SK-N-SH treated with all-trans-retinoic acid at 6 μM for 48 hours (cell line): ENCODE data around the gene PTPRN2.

Experiments
- ARNTL ChIP-seq: fragments of 450-650 bp; formaldehyde crosslinking; IDR thresholded peaks from 2 replicates; pipeline ENCODE4 v1.5.0; 2020; ENCODE audit warnings: low read depth, mild to moderate bottlenecking, moderate library complexity, borderline replicate concordance
- GLIS3 ChIP-seq: fragments of 250-450 bp; sonication (Bioruptor Pico); IDR thresholded peaks from 2 replicates; pipeline ENCODE4 v1.5.0; 2020; ENCODE audit warnings: mild to moderate bottlenecking, moderate library complexity
- ISL1 ChIP-seq: fragments of 250-450 bp; sonication (Bioruptor Pico); IDR thresholded peaks from 2 replicates; pipeline ENCODE4 v2.1.2; 2022; ENCODE audit warnings: mild to moderate bottlenecking, moderate library complexity
- PATZ1 ChIP-seq: fragments of 250-450 bp; sonication (Bioruptor Pico); IDR thresholded peaks from 2 replicates; pipeline ENCODE4 v1.8.0; 2020; ENCODE audit warnings: mild to moderate bottlenecking, moderate library complexity, borderline replicate concordance
- ZFP30 ChIP-seq: fragments of 450-650 bp; formaldehyde crosslinking; IDR thresholded peaks from 2 replicates; pipeline ENCODE4 v1.5.0; 2022; ENCODE audit warnings: mild to moderate bottlenecking, moderate library complexity
- ZNF565 ChIP-seq: fragments of 450-650 bp; formaldehyde crosslinking; conservative IDR thresholded peaks from 2 replicates; pipeline ENCODE4 v1.5.0; 2020; ENCODE audit warnings: low read depth, mild to moderate bottlenecking, moderate library complexity
- ZNF70 ChIP-seq: fragments of 450-650 bp; formaldehyde crosslinking; IDR thresholded peaks from 2 replicates; pipeline ENCODE4 v1.5.0; 2020; ENCODE audit warnings: mild to moderate bottlenecking, moderate library complexity
- TF ChIP-seq, protein P1 (sequence below): fragments of 250-450 bp; sonication (Bioruptor Pico); IDR thresholded peaks from 2 replicates; pipeline ENCODE4 v1.5.1; 2020; ENCODE audit warnings: low read depth, mild to moderate bottlenecking, moderate library complexity

DNA sequence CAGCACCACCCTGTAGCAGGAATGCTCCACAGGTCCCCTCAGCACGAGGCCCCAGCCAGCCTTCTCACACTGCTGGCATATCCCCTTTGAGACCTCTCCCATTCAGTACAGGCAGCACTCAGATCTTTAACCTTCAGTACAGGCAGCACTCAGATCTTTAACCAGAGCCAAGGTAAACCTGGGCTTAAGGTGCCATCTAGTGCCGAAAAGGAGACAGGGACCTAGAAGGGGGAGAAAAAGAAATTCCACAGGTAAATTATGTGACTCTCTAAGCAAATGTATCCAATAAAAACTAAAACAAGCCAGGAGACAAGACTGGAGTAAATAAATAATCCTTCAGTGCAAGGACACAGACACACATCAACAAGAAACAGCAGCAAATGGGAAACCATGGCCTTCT is 358.6 kb downstream of the PTPRN2 start:
- TF ChIP-seq ZNF70 (CRISPR knock-in tag) (no peak), ARNTL (CRISPR knock-in tag) (no peak), PATZ1 (no peak), ISL1 (CRISPR knock-in tag) (no peak), ZFP30 (CRISPR knock-in tag) (no peak), GLIS3 (CRISPR knock-in tag) (no peak), ZNF565 (CRISPR knock-in tag) (no peak)
- TF ChIP-seq, protein P1, sequence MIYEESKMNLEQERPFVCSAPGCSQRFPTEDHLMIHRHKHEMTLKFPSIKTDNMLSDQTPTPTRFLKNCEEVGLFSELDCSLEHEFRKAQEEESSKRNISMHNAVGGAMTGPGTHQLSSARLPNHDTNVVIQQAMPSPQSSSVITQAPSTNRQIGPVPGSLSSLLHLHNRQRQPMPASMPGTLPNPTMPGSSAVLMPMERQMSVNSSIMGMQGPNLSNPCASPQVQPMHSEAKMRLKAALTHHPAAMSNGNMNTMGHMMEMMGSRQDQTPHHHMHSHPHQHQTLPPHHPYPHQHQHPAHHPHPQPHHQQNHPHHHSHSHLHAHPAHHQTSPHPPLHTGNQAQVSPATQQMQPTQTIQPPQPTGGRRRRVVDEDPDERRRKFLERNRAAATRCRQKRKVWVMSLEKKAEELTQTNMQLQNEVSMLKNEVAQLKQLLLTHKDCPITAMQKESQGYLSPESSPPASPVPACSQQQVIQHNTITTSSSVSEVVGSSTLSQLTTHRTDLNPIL: no peak
